NCI-H345 treated with DMSO at 0.1 percent for 48 hours (cell line): ENCODE measurements around the gene PSMD7.

ENCODE experiments used
- DNase-seq: peaks from one replicate; lab custom pipeline; 2025; ENCODE audit not compliant: unreplicated experiment; lab: John Stamatoyannopoulos, UW

PSMD7 gene

DNA sequence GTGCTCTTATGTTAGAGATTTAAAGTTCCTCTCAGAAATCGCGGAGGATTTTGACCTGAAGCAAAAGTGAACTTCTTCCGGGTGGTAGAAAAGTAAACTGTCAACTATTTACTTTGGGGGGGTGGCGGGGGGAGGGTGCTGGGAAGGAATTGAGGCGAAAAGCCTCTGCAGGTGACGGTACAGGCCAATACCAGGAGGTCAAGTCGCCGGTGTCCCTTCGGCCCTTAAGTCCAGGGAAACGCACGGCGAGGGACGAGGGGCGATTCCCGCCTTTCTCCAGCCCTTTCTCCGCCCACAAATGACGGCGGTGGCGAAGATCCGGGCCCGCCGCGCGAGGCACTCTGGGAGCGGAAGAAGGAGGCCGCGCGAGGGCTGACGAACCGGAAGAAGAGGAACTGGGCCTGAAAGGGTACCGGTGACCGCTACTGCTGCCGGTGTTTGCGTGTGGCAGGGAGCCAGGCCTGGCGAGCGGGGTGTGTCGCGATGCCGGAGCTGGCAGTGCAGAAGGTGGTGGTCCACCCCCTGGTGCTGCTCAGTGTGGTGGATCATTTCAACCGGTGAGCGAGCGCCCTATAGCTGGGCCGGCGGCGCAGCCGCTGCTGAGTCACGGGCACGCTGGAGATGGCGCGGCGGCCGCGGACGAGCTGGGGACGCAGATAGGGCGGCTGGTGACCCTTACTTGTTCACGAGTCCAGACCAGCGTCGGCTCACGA is at the start of gene PSMD7:
Gene PSMD7, plus strand, starts transcription at position 383 of the 713 bp plus-strand sequence. Its CDS starts 101 bp downstream, at position 484.
- DNase-seq, result peak; percentile 68

GRCh38 chr16:74249254-74249653 is 47.4 kb upstream of the PSMD7 start:
- DNase-seq, result no peak

GRCh38 chr16:74249846-74250245 is 46.8 kb upstream of the PSMD7 start:
- no peak for DNase-seq

DNA sequence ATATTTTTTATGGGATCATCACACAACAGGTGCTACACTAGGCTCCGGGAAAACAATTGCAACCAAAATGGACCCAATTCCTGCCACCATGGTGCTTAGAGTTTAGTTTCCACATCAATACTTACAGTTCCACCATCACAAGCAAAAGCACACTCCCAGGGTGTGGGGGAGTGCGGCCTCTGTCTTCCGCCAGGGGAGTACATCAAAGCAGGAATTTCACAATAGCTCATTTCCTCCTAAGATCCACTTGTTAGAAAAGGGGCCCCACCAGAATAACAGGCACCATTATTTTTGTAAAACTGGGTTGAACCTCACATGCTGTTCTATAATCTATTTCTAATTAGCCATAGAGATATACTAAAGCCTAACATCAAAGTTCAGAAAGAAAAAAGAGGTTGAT is 44.3 kb upstream of the PSMD7 start:
- no peak for DNase-seq

DNA sequence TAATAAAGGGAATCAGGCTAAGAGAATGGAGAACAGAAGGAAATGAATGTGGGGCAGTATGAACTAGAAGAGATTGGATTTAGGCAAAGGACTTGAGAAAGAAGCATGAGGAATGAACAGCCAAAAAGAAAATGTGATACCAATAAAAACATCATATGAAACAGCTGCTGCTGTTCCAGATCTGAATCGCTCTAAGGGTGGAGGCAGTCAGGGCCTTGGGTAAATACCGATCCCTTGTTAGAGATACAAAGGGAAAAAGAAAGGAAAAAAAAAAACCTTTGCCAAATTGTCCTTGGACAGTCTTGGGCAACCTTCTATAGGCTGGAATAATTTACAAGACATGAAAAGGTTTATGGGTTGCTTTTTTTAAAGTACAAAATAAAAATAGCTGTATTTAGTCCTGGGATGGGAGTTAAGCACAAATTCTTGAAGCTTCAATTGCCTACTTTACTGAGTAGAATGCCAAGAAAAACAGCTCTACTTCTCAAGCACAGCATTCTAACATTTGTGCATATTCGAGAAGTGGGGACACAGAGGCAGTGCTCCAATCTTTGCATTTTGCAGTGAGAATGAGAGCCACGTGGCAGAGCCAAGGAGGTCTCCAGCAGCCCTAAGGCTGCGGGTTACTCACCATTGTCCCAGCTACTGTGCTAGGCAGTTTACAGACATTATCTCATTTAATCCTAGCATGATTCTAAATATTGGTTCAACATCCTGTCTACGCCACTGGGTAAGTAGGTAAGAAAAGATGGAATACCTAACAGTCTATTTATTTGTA is 43.3 kb upstream of the PSMD7 start:
- no peak for DNase-seq

GRCh38 chr16:74257061-74257460 is 39.6 kb upstream of the PSMD7 start:
- no peak for DNase-seq

DNA sequence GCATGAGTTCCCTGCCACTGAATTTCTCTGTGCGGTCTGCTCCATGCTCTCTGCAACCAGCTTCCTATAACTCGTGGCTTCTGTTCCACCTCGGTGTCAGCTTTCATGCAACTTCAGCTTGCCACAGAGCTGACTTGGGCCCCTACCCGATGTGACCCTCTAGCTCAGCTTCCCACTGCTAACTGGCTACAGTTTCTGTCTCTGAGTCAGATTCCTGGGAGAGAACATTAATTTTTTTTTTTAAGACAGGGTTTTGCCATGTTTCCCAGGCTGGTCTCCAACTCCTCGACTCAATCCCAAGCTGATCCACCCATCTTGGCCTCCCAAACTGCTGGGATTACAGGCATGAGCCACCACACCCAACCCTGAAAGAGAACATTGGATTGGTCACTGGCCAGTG is 35.5 kb upstream of the PSMD7 start:
- no peak for DNase-seq

- DNase-seq, result no peak
Observed at GRCh38 chr16:74264811-74265210, 31.8 kb upstream of the PSMD7 start.

DNA sequence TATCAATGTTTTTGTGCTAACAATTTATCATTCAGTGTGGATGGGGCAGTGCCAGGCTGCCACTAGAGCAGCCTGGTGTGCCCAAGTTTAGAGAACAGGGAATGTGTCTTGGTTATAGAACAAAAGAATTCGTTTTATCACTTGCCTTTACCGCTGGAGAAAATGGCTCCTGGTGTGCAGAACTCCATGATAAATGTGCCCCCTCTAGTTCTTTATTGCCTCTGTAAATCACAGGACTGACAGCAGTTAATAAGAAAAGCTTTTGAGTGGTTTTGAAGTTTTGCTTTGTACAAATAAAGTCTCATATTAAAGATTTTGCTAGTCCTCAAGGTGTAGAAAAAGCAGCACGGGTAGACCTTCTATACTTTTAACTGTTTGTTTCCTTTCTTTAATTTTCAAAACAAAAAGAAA is 28.2 kb upstream of the PSMD7 start:
- DNase-seq, result no peak

- DNase-seq, result no peak
Observed at GRCh38 chr16:74271872-74272271, 24.7 kb upstream of the PSMD7 start.

DNA sequence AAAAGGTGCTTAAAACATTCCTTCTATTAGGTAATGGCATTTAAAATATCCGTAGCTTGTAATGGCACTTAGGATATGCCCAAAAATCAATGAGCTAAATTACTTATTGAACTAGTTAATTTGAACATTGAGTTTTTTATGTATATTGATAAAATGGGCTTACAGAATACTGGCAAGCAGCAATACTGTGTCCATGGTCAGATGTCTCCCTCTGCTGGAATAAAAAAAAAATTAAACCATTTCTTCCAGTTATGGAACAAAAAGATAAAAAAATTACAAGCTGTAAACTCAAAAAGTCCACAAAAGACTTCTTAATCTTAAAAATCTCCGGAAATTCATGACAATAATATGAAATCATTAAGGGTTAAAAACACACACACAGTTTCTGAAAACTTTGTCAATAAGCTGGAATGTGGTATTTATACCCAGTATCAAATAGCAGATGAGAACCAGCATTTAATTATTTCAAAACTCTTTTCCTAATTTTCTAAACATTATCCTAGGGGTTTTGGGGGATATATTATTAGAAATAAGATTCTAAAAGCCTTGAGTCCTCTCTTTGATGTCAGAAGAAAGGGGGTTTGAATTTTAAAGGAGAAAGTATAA is 21.5 kb upstream of the PSMD7 start:
- DNase-seq, result peak; percentile 21

DNA sequence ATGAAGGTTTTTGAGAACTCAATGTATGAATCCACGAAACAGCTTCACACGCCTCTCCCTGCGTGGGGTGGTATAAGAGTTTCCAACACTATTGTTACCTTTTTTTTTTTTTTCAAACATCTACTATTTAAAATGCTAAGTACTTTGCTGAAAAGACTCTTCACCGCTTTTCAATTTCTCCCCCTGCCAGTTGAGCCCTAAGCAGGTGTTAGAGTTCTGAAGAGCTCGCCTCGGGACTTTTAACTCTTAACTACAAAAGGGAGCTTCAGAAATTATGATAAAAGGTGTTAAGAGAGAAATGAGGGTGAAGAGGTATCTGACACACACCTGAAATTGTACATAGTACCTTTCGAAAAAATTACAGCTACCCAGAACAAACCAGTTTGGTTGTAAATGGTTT is 20.9 kb upstream of the PSMD7 start:
- DNase-seq, result peak; percentile 63

- no peak for DNase-seq
Observed at GRCh38 chr16:74277974-74278373, 18.6 kb upstream of the PSMD7 start.

DNA sequence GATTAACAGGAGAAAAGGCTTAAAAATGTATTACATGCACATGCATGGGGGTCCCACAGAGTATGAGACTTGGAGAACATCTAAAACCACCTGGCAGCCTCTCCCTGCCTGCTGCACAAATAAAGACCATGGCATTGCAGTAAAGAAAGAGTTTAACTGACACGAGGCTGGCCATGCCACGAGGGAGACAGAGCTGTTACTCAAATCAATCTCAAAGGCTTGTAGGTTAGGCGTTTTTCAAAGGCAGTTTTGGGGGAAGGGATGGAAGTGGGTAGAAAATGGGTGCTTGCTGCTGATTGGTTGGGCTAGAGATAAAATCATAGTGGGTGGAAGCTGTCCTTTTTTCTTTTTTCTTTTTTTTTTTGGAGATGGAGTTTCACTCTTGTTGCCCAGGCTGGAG is 17.3 kb upstream of the PSMD7 start:
- DNase-seq, result no peak

DNA sequence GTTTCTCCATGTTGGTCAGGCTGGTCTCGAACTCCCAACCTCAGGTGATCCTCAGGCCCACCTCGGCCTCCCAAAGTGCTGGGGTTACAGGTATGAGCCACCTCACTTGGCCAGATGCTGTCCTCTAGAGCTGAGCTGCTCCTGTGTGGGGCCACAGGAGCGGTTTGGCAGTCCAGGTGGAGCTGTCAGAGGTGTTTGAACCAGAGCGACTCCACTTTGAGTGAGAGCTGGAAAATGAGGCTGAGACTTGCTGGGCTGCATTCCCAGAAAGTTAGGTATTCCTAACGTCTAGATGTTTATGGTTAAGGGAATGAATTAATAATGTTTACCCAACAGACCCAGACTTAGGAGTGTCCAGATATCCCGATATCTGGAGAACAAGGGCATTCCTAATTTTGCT is 16.8 kb upstream of the PSMD7 start:
- DNase-seq, result no peak

DNA sequence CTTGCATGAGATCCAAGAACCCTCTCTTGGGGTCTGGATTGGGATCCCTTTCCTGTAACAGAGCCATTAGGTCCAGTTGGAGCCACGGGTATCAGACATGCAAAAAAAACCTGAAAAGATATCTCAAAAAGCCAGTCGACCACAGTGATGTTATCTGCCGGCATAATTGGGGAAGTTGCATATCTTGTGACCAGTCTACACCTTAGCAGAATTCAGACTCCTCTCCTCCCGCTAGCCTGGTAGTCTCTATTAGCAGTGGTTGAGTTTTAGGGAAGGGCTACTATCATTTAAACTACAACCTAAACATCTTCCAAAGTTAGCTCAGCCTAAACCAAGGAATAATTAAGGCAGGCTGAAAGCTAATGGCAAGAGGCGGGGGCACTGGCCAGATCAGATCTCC is 16.2 kb upstream of the PSMD7 start:
- no peak for DNase-seq

DNA sequence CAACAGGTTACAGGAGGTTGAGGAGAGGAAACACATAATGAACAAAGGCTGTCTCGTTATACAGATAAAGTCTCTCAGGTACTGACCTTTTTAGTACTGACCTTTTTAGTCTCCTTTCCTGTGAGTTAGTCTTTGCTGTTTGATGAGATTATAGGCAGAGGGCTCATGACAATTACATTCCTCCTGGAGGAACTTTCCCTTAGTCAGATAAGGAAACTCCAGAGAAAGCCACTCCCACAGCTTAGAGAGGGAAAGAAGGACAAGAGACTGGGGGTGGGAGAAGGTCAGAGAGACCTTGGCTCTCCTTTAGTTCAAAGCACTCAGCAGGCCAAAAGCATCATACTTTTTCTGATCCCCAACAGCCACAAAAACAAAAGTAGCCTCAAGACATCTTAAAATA is 15.3 kb upstream of the PSMD7 start:
- DNase-seq, result no peak

DNA sequence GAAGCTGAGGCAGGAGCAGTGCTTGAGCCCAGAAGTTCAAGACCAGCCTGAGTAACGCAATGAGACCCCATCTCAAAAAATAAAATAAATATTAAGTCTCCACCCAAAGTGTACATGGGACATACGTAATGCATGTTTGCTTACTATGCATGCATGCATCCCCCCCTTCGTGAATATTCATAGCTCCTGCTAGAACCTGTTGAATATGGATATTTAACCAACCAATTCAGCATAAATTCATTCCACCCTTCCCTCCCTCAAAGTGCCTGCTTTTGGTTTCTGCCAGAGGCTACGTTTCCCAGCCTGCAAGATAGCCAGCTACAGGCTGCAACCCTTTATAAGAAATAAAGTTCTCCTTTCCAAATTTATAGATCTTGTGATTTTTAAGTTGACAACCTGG is 12.9 kb upstream of the PSMD7 start:
- no peak for DNase-seq

- DNase-seq, result no peak
Observed at GRCh38 chr16:74288065-74288464, 8.5 kb upstream of the PSMD7 start.

GRCh38 chr16:74290356-74290755 is 6.3 kb upstream of the PSMD7 start:
- no peak for DNase-seq

GRCh38 chr16:74291176-74291575 is 5.4 kb upstream of the PSMD7 start:
- no peak for DNase-seq

DNA sequence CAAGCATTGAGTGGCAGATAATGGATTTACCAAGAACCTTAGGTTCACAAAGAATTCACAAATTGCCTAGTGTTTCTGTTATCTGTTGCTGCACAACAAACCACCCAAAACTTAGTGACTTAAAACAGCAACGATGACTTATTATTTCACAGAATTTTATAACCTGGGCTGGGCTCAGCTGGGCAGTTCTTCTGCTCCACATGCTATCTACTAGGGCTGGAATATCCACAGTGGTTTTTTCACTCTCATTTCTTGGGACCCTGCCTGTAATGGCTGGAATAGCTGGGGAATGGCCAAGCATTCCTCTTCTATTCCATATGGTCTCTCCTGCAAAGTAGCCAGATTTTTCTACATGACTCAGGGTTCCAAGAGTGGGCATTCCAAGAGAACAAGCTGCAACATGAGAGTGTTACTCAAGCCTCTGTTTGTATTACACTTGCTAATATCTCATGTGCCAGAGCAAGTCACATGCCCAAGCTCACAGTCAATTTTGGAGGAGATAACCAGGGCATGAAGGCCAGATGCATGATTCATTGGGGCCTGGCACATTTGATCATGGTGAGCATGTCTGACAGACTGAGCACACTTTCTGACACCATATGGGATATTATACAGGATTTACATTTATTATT is 4.9 kb upstream of the PSMD7 start:
- no peak for DNase-seq
